ENCODE data around the gene USH1G.
"Not testable (repeated sequence)": the region's sequence is repeated elsewhere in the genome, so short reads cannot be mapped to it uniquely, and the experiment has no call there.

Gene USH1G

DNA sequence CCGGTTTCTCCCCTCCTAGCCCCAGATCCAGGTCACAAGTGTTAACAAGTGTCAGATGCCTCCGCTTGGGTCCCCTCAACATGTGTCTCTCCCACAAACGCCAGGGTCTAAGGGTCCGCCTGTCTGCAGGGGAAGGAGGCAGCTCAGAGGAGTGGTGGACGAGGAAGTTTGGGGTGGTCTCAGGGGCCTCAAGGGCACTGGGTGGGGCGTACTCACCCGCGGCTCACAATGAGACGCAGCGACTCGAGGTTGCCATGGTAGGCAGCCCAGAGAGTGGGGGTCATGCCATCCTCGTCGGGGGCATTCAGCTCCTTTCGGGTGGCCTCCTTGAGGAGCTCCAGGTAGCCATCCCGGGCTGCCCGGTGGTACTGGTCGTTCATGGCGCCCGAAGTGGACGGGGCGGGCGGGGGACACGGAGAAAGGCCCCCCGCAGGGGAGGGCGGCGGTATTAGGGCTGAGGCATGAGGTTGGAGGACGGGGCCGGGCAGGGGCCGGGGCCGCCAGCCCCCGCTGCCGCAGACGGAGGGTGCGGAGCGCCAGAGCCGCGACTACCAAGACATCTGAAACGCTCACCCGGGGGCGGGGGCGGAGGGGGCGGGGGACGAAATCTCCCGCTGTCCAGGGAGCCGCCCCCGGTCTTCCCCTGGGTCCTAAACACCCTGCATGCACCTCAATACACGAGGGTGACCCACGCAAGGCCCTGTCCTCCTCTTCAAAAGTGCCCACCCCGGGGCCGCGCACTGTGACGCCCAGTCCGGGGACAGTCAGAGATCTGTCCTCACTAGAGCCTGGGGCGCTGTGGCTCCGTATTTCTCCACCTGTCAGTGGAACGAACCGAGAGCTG lies at the start of gene USH1G:
USH1G (minus strand) TSS at position 562 of the 844 bp plus-strand sequence; CDS start at position 380, 182 bp downstream.
- FAIRE-seq = no peak

DNA sequence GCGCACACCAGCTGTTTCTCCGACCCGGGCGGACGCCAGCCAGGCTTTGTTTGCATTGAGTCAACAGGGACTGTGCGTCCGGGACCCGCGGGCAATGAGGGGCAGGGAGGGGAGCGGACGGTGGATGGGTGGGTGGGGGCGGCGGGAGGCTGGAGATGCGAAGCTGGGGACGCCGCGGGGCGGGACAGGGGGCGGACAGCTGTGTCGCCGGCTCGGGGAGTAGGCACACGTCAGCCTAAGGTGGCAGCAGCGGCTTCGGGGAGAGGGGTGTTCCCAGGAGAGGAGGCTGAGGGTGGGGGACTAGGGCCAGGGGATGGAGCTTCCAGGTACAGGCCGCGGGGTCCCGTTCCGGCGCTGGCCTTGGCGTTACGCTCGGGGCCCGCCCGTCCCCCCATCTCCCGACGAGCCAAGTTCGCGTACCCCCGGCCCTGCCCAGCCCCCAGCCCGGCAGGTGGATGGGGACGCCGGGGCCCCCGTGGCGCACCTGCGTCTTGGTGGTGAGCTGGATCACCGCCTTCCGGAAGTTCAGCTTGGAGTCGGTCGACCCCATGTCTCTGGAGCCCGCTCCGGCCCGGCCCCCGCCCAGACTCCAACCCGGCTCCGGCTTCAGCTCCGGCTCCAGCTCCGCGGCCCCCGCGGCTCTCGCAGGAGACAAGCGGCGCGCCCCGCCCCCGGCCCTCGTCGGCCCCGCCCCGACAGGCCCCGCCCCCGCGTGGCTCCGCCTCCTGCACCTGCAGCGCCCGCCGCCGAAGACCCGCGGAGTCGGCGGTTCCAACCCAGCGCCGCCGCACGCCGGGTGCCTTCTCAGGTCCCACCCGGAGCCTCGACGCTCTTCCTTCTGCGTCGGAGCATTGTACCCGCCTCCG lies 49.3 kb upstream of the USH1G start, which contains the start of gene HID1:
HID1 (minus strand) TSS at position 653 of the 866 bp plus-strand sequence; CDS start at position 550, 103 bp downstream.
- no peak for FAIRE-seq

DNA sequence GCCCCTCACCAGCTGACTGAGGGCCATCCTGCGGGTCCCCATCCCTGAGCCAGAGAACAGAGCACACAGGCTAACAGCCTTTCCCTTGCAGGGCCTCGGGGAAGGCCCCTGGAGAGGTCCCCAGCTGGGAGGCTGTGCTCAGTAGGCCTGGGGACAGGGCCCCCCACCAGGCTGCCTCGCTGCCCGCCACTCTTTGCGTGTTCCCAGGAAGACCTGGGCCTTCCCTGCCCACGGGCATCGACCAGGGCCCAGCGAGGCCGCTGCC lies 48.7 kb upstream of the USH1G start:
- FAIRE-seq = no peak

DNA sequence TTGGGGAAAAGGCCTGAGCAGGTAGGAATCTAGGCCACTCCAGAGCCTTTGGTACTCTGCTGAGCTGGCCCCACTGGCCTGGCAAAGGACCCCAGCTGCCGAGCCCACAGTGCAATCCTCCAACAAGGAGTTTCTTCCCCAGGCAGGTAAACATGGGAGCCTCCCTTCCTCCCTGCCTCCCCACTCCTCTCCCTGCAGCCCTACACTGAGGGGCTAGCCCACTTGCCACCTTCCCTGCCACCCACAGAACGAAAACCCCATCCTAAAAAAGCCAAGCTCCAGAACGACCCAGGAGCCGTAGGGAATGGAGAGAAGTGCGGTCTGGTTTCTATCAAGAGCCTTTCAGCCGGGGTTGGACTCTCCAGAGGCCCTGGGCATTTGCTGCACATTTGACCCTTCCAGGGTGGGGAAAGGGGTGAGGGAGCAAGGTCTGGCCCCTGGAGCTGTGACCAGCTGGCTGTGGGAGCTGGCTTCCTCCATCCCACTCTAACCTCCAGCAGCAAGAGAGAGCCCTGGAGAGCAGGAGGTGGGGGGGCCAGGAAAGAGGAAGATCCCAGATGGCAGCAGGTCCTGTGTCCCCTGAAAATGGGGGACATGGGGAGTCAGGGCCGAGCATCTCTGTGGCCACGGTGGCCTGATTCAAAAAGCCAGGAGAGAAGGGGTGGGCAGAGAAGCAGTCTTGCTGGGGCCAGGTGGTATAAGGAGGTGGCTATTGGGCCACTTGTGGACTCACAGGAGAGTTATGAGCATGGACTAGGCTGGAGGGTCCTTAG lies 48.2 kb upstream of the USH1G start:
- no peak for FAIRE-seq

DNA sequence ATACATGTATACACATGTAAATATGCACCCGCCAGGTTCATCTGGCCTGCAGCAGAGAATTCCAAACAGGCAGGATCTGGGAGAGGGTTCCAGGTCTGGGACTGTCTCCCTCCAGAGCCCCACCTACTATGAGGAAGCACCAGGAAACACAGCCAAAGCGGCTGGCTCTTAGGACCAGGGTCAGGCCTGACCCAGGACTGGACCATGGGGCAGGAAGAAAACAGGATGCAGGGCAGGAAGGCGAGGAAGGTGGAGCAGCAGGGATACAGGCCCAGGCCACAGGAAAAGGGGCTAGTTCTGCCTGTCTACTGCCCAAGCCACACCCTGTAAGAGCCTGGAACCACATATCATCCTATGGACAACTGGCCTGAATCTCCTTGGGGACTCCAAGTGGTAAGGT lies 47.3 kb upstream of the USH1G start:
- no peak for FAIRE-seq

DNA sequence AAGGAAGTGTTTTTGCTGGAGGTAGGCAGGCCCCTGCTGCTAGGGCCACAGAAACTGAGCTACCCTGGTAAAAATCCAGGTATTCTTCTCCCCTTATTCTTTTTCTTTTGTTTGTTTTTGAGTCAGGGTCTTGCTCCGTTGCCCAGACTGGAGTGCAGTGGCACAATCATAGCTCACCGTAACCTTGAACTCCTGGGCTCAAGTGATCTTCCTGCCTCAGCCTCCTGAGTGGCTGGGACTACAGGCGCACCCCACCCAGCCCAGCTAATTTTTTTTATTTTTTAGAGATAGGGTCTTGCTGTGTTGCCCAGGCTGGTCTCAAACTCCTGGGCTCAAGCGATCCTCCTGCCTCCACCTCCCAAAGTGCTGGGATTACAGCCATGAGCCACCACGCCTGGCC lies 46.4 kb upstream of the USH1G start:
- FAIRE-seq = not testable (repeated sequence)

DNA sequence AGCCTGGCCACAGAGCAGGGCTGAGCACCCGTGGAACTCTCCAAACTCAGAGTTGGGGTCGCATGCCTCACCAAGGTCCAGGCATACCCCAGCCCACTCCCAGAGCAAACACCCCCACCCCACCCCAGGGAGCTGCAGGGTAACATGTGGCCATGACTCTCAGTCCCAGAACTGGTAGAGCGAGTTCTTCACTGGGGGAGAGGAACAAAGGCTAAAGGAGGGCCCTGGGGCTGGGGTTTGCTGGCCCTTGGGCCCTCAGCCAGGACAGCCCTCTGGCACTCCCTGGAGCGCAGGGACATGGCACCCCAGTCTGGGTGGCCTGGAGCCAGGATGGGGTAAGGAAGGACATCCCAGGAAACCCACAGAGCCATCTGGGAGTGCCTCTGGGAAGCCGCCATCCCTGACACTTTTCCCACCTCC lies 45.3 kb upstream of the USH1G start:
- FAIRE-seq = no peak

DNA sequence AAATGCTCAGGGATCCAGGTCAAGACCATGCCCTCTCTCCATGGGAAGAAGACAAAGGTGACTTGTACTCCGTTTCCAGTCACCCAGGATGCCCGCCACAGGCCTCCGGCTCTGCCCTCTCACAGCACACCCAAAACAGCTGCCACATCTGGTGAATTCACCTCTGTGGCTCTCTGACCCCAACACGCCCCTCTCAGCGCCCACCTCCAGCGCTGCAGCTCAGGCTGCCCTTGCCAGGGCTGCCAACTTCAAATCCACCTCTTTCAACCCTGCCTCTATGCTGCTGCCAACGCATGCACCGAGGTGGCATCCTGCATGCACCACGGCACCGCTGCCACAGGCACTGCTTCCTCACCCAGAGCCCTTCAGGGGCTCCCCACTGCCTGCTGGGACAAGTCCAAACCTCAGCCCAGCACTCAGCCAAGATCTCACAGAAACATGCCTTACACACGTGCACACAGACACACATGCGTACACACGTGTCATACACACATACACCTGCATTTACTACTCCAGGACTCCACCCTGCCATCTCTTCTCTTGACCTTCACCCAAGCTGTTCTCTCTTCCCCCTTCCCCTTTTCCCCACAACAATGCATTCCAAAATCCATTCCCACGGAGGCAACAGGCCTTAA lies 42.0 kb upstream of the USH1G start:
- FAIRE-seq = no peak

DNA sequence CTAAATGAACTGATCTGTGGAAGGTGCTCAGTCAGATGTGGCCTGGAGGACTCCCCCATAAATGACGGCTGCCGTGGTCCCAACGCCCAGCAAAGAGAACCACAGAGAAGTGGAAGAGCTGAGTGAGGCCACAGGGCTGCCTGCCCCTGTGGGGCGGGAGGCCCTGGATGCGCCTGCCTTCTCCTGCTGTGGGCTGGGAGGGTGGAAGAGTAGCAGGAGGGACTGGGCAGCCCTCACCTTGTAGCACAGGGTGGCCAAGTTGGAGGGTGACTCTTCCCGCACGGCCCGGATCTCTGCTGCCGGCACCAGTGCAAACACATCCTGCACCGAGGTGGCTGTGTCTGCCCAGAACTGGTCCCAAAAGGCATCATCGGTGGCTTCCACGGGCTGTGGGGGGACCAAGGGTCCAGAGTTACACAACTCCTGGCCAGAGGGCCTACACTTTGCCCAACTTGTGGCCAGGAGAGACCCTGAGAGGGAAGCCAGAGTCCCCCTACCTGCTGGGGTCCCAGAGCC lies 41.2 kb upstream of the USH1G start:
- FAIRE-seq = no peak

DNA sequence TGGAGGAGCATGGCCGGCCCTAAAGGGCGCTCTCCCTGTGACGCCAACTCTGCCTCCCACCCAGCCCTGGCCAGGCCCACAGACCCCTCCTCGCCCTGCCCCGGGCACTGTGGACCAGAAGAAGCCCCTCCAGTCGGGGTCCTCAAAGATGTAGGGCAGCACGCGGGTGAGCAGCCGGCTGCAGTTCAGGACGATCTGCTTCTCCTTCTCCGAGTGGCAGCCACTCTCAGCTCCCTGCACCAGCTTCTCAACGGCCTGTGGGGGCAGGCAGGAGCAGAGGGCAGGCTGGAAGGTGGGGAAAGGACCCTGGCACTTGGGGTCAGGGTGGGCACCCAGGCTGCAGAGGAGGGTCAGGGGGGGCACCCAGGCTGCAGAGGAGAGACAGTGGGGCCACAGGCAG lies 40.6 kb upstream of the USH1G start:
- FAIRE-seq = no peak

DNA sequence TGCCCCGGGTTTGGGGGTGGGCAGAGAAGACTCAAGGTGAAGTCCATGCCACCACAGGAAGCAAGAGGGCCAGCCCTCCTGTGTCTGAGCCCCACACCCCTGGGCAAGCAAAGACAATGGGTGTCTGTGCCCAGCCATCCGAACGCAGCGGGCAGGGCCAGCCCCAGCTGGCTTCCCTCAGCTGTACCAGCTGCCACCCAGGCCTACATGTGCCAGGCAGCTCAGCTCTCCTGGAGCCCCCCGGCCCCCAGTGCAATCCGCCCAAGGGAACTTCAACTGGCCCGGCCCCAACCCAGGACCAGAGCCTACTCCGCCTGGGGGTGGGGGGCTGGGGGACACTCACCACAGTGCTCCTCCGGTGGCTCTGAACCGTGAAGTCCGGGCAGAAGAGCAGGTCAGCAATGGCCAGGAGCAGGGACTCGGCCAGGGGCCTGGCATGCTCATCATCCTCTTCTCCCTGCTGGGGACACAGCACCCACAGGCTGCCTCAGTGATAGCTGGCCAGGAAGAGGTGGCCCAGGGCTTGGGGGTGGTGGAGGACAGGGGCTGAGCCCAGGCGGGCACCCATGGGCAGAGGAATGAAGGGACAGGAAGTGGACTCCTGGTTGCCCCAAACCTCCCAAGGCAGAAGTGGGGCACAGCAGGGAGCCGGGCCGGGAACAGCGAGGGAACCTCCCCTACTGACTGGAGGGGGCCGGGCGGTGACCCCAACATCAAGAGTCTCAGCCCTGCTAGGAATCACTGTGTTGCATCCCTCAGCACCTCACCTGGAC lies 39.8 kb upstream of the USH1G start:
- no peak for FAIRE-seq

DNA sequence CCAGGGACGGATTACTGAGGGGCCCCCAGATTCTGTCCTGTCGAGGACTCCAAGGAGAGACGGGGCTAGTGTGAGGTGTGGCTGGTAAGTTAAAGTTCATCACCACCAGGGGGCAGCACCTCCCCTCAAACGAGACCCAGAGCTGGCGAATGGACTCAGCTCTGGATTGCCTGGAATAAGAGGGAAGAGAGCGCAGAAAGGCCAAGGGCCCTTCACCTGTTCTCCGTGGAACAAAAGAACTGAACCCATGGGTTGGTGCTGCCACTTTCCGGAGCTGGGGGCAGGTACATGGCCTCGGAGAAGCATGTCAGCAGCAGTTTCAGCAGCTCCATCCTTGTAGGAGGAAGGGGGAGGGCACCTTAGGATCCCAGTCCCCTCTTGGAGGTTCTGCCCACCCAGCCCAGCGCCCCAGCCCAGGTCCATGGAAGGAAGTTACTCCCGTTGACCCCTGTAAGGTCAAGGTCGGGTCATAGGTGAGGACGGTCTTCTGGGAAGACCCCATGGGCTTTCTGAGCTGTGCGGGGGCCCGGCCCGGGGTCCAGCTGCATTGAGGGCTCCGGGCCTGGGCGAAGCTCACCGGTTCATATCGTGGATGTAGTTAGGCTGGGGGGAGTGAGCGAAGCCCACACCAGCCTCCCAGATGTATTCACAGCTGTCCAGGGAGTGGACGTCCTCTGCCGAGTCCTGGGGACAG lies 38.7 kb upstream of the USH1G start:
- FAIRE-seq = no peak

DNA sequence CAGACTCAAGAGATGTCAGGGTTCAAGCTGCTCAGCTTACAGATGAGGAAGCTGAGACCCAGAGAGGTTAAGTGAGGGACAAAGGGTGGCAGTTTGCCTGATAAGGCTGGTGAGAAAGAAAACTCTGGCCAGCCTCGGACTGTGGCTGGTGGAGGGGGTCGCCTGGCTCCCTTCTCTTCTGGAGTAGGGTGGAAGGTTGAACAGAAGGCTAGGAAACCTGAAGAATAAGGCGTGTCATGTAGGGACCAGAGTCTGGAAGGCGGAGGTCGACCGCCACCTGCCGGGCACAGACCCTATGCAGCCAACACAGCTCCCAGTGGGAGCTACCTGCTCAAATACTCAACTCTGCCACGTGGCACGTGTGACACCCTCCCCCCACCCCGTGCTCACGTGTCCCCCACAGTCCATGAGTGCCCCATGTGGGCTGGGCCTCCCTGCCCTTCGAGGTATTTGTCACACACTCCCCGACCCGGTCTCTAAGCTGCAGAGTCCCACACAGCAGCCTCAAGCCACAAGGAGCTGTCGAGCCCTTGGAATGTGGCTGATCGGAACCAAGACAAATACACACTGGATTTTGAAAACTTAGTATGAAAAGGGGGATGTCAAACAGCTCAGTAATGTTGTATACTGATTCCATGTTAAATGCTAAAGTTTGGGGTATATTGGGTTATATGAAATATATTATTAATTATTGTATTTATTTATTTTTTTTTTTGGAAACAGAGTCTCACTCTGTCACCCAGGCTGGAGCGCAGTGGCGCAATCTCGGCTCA lies 37.7 kb upstream of the USH1G start:
- FAIRE-seq = no peak

DNA sequence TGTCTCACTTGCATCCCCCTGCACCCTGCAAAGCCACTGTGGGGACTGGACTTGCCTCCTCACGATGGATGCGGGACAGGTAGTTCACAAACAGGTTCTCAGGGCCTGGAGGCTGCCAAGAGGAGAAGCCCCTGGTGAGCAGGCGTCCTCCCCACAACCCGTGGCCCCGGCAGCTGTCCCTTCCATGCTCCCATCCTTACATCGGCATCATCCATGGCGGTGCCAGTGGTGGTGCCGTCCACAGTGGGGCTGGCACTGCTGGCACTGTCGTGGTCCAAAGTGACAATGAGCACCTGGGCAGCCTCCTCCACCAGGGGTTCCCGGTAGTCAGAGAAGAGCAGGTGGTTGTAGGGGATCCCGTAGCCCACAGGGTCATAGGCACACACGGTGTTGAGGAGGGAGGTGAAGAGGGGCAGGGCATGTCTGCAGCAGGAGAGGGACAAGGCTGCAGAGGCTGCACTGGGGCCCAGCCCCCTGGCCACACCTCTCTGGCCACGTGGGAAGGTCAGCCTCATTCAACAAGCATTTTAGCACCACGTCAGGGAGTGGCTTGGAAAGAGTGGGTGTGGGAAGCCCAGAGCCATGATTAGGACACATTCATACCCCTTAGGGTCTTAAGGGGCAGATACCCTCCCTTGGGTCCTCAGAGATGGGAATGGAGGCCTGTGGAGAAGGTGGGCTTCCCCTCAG lies 36.9 kb upstream of the USH1G start:
- no peak for FAIRE-seq

DNA sequence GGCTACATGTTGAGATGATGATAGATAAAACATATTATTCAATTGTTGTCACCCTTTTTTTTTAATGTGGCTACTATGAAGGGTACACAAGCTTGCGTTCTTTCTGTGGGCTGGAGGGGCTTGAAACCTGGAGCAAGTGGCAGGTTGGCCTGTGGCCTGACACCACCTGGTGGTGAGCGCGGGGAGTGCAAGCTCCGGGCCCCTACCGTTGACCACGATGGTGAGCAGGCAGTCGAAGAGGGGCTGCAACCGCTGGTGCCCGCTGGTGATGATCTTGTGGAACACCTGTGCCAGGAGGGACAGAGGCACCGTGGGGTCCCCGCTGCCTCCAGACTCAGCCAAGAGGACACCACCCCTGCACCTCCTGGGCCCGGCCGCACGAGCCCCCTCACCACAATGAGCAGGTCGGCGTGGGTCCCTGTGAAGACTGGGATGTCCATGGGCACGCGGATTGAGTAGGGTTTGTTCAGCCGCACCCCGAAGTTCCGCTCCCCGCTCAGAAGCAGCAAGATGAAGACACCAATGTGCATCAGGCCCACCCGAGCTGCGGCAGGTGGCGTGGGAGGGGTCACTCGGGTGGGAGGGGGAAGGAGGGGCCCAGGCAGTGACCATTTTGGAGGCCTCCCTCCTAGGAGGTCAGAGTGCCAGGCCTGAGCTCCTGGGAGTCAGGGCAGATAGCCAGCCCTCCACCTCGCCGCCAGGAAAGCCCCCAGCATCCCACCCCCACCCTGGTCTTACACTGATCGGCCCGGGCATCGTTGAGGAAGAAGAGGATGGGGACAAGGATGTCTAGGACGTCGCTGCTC lies 35.1 kb upstream of the USH1G start:
- FAIRE-seq = peak; percentile 29

DNA sequence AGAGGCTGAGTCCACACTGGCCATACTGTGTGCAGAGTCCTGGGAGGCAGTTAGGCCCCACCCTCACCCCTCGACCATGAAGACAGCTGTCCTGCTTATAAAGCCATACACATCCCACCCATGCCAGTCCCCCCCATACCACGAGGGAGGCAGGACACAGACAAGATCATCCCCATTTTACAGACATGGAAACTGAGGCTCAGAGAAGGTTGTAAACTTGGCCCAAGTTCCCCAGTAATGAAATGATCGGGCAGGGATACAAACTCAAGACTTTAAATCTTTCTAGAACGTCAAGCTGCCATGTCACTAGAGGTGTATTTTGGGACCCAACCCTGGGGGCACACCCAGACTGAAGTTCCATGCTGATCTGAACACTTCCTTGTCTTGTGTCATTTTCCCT lies 33.0 kb upstream of the USH1G start:
- FAIRE-seq = no peak

DNA sequence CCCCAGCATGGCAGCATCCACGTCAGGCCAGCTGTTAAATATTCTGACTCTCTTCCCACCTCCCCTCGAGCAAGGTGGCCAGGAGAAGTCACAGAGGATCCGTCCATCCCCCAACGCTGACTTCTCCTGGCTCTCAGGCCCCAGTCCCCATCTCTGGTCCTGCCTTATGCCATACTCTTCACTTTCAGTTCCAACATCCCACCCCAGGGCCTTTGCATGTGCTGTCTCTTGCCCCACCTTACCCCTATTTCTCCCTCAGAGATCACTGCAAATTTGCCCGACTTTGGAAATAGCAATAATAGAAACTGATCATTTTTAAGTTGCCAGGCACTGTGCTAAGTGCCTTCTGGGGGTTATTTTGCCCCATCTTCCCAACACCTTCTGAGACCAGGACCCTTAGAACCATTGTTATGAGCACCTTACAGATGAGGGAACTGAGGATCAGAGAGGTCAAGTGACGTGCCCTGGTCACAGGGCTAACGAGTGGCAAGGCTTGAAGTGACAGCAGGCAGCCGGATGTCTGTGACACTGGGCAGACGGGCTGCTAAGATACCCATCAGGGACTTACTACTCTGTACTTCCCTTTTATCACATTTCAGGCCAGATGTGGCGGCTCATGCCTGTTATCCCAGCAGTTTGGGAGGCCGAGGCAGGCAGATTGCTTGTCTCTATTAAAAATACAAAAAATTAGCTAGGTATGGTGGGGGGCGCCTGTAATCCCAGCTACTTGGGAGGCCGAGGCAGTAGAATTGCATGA lies 31.8 kb upstream of the USH1G start:
- no peak for FAIRE-seq

DNA sequence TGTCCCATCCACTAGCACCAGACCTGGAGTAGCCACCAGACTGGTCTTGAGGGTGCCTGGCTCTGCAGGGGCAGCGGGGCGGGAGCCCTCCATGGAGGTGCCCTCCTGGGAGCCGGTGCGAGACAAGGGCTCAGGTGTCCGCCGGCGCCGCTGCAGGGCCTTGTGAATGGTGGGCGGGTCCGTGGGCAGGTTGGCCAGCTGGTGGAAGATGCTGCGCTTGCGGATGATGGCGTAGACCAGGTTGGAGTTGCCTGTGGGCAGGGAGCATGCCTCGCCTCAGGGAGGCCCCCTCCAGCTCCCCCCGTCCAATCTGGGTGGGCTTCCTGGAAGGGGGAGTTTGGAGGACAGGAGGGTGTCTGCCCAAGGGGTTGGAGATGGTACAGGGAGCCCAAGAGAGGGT lies 31.1 kb upstream of the USH1G start:
- no peak for FAIRE-seq
